Stomach smooth muscle (tissue), 2 donors: Measurements from ENCODE around the gene TBC1D32.
"Not testable (repeated sequence)": the region's sequence is repeated elsewhere in the genome, so short reads cannot be mapped to it uniquely, and the experiment has no call there.

Source experiments
- H3K27ac ChIP-seq: one replicate; pipeline ENCODE4 v1.7.0; 2013; ENCODE audit warnings: mild to moderate bottlenecking, low read length, inconsistent platforms
- H3K27me3 ChIP-seq, 2 donors: one replicate each; pipeline ENCODE4 v1.7.0; 2013; ENCODE audit warnings: low read length in 2 of 2; ENCODE audit not compliant: insufficient read depth in 2 of 2, control insufficient read depth in 1 of 2
- H3K36me3 ChIP-seq, 2 donors: one replicate each; pipeline ENCODE4 v1.7.0; 2013; ENCODE audit warnings: low read length in 2 of 2; ENCODE audit not compliant: control insufficient read depth in 2 of 2, insufficient read depth in 2 of 2
- H3K4me1 ChIP-seq: one replicate; pipeline ENCODE4 v1.7.0; 2013; ENCODE audit warnings: low read length; ENCODE audit not compliant: control insufficient read depth, insufficient read depth
- H3K4me3 ChIP-seq, 2 donors: one replicate each; pipeline ENCODE4 v1.7.0; 2013; ENCODE audit warnings: low read length in 2 of 2
- H3K9ac ChIP-seq, 2 donors: one replicate each; pipeline ENCODE4 v1.7.0; 2013; ENCODE audit warnings: low read length in 2 of 2, mild to moderate bottlenecking in 1 of 2
- H3K9me3 ChIP-seq, 2 donors: one replicate each; pipeline ENCODE4 v1.7.0; 2013; ENCODE audit warnings: low read length in 2 of 2; ENCODE audit not compliant: control insufficient read depth in 2 of 2
- donor health status: healthy.
- donor health status: Pancreatic carcinoma.

The TBC1D32 gene

DNA sequence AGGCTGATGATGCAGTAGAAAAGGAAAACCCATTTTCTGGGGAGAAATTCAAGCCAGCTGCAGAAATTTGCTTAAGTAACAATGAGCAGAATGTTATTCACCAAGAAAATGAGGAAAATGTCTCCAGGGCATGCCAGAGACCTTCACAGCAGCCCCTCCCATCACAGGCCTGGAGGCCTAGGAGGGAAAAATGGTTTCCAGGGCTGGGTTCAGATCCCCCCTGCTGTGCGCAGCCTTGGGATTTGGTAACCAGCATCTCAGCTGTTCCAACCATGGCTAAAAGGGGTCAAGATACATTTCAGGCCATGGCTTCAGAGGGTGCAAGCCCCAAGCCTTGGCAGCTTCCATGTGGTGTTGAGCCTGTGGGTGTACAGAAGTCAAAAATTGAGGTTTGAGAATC, 265.5 kb downstream of the TBC1D32 start:
- not testable (repeated sequence) for H3K27ac ChIP-seq, H3K4me3 ChIP-seq, H3K36me3 ChIP-seq, H3K4me1 ChIP-seq, H3K9me3 ChIP-seq, H3K27me3 ChIP-seq, H3K9ac ChIP-seq

- Histone ChIP-seq H3K36me3 (no peaks in the 10 kb centered on the region), H3K27ac (no peak overlapping the region), H3K4me3 (no peak overlapping the region), H3K4me1 (no peaks in the 10 kb centered on the region), H3K27me3 (no peaks in the 10 kb centered on the region), H3K9me3 (no peaks in the 10 kb centered on the region), H3K9ac (no peak overlapping the region)
These were observed 266.9 kb downstream of the TBC1D32 start for GRCh38 chr6:121067381-121067780.

GRCh38 chr6:121064345-121064744, 269.9 kb downstream of the TBC1D32 start:
- H3K9me3 ChIP-seq: no peaks in the 10 kb centered on the region
- no peaks in the 10 kb centered on the region for H3K27me3 ChIP-seq
- H3K9ac ChIP-seq: no peak overlapping the region
- H3K27ac ChIP-seq: no peak overlapping the region
- no peaks in the 10 kb centered on the region for H3K4me1 ChIP-seq
- no peak overlapping the region for H3K4me3 ChIP-seq
- no peaks in the 10 kb centered on the region for H3K36me3 ChIP-seq

DNA sequence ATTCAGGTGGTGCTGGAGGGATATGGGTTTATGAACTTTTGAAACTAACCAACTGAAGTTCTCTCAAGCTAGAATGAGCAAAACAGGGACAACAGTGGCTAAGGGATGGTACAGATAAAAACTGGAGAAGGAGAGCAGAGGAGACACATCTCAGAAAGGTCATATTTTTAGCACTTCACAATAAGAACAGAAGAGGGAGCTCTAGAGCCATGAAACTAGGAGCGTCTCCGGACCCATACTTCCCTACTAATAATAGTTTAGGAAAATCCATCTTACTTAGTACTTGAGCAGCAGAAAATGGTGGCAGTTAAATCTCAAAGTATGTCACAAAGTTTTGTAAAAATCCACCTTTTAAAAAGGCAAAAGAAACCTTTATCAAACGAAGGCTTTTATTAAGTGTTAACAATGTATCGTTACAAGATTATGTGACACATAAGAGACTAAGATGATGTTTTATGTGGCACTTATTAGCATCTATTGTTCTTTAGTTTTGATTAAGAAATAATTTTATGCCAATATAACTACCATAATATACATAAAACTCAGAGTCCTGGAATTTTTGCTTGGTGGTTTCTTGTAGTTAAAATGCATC, 278.6 kb downstream of the TBC1D32 start:
- Histone ChIP-seq H3K4me1 (no peaks in the 10 kb centered on the region), H3K27ac (no peak overlapping the region), H3K9ac (no peak overlapping the region), H3K27me3 (no peaks in the 10 kb centered on the region), H3K9me3 (no peaks in the 10 kb centered on the region), H3K4me3 (no peak overlapping the region), H3K36me3 (no peaks in the 10 kb centered on the region)

DNA sequence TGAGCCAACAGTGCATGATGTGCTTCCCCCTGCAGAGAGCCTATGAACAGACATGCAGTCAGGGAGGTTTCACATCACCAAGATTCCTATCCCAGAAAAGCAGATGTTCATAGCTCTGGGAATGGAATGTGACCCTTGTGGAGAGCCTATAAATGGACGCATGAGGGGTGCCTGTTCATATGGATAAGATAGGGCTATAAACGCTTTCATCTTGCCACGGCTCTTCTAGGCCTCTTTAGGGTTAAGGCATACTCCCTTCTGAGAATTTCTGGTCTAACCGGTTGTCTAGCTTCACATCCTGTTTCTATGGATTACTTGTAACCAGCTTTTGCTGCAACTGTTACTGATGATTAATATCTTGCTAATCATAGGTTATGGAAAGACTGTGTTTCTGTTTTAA, 285.7 kb downstream of the TBC1D32 start:
- not testable (repeated sequence) for H3K9me3 ChIP-seq, H3K36me3 ChIP-seq

GRCh38 chr6:121044905-121045304, 289.4 kb downstream of the TBC1D32 start:
- H3K36me3 ChIP-seq, H3K9ac ChIP-seq, H3K4me1 ChIP-seq, H3K9me3 ChIP-seq, H3K27ac ChIP-seq, H3K4me3 ChIP-seq, H3K27me3 ChIP-seq: not testable (repeated sequence)

More for the DNA sequence above, 285.7 kb downstream of the TBC1D32 start:
- not testable (repeated sequence) for H3K4me1 ChIP-seq, H3K27me3 ChIP-seq, H3K27ac ChIP-seq, H3K4me3 ChIP-seq, H3K9ac ChIP-seq

GRCh38 chr6:121043706-121044105, 290.6 kb downstream of the TBC1D32 start:
- not testable (repeated sequence) for H3K4me1 ChIP-seq, H3K36me3 ChIP-seq, H3K9ac ChIP-seq, H3K27me3 ChIP-seq, H3K27ac ChIP-seq, H3K9me3 ChIP-seq, H3K4me3 ChIP-seq

DNA sequence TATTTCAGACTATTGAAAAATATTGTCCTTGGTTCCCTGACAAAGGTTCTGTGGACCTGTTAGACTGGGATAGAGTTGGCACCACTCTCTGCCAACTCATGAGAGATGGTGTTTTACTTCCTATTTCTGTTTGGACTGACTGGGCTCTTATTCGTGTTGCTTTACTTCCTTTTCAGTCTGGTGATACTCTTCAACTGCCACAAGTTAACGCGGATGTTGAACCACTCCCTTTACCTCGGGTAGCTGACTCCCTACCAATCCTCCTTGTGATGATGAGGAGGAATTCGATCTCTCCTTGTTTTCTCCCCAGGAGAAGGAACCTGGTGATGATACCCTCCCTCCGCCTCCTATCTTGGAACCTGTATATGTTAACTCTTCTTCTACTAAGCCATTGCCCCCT, 291.1 kb downstream of the TBC1D32 start:
- H3K9ac ChIP-seq, H3K27ac ChIP-seq, H3K27me3 ChIP-seq, H3K36me3 ChIP-seq, H3K9me3 ChIP-seq, H3K4me1 ChIP-seq, H3K4me3 ChIP-seq: not testable (repeated sequence)

GRCh38 chr6:121042766-121043165, 291.5 kb downstream of the TBC1D32 start:
- no peaks in the 10 kb centered on the region for H3K4me1 ChIP-seq
- H3K36me3 ChIP-seq: no peaks in the 10 kb centered on the region
- H3K9ac ChIP-seq: no peak overlapping the region
- H3K27me3 ChIP-seq: no peaks in the 10 kb centered on the region
- H3K4me3 ChIP-seq: no peak overlapping the region
- peaks cover 0 to 3% of the 10 kb centered on the region in 2 donors for H3K9me3 ChIP-seq
- no peak overlapping the region for H3K27ac ChIP-seq

DNA sequence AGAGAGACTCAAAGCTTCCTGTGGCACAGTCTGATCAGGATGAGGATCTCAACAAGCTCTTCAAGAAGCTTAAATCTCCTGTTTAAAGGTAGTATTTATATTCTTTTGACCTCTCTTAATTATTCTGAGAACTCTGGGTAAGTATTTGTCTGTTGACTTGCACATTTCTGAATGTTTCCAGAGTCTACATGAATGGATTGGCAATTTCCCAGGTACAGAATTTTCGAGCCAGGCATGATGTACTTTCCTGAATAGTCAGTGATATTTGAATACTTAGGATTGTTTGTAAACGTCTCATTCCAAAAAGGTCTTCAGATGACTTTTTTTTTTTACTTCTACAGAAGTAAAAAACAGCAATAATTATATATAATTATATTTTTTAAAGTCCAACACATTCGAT, 293.4 kb downstream of the TBC1D32 start:
- Histone ChIP-seq H3K9me3 (peaks cover 0 to 3% of the 10 kb centered on the region in 2 donors), H3K4me1 (no peaks in the 10 kb centered on the region), H3K36me3 (no peaks in the 10 kb centered on the region), H3K9ac (no peak overlapping the region), H3K27ac (no peak overlapping the region), H3K27me3 (no peaks in the 10 kb centered on the region), H3K4me3 (no peak overlapping the region)

DNA sequence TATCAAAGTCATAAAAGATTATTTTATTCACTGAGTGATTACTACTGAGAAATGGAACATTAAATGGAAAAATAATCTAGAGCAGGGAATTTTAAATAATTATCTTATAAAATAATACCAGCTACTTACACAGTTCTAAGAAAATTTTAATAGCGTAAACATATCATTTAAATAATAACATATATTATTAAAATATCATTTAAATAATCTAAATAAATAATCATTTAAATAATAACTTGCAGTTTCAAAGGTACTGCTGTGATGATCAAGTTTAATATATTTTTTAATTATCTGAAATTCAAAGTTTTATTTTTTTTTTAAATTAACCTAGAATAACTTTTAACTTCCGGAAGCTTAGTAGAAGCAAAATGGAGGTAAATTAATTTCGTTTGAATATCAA, 301.2 kb downstream of the TBC1D32 start:
- H3K4me3 ChIP-seq: no peak overlapping the region
- H3K4me1 ChIP-seq: no peaks in the 10 kb centered on the region
- H3K9ac ChIP-seq: no peak overlapping the region

More for the DNA sequence above, 301.2 kb downstream of the TBC1D32 start:
- H3K27me3 ChIP-seq: no peaks in the 10 kb centered on the region
- no peaks in the 10 kb centered on the region for H3K36me3 ChIP-seq
- H3K27ac ChIP-seq: no peak overlapping the region
- no peaks in the 10 kb centered on the region for H3K9me3 ChIP-seq
